HG03060 (cell line): ENCODE measurements around the gene SMIM3.
"Not testable (repeated sequence)": the region's sequence is repeated elsewhere in the genome, so short reads cannot be mapped to it uniquely, and the experiment has no call there.

Experiments used
- ATAC-seq: cut with Tn5 transposase; IDR thresholded peaks from one replicate; pipeline ENCODE4 v1.9.1; 2021; ENCODE audit warnings: low read depth, moderate number of reproducible peaks; ENCODE audit not compliant: unreplicated experiment

Gene SMIM3, protein sequence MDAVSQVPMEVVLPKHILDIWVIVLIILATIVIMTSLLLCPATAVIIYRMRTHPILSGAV

DNA sequence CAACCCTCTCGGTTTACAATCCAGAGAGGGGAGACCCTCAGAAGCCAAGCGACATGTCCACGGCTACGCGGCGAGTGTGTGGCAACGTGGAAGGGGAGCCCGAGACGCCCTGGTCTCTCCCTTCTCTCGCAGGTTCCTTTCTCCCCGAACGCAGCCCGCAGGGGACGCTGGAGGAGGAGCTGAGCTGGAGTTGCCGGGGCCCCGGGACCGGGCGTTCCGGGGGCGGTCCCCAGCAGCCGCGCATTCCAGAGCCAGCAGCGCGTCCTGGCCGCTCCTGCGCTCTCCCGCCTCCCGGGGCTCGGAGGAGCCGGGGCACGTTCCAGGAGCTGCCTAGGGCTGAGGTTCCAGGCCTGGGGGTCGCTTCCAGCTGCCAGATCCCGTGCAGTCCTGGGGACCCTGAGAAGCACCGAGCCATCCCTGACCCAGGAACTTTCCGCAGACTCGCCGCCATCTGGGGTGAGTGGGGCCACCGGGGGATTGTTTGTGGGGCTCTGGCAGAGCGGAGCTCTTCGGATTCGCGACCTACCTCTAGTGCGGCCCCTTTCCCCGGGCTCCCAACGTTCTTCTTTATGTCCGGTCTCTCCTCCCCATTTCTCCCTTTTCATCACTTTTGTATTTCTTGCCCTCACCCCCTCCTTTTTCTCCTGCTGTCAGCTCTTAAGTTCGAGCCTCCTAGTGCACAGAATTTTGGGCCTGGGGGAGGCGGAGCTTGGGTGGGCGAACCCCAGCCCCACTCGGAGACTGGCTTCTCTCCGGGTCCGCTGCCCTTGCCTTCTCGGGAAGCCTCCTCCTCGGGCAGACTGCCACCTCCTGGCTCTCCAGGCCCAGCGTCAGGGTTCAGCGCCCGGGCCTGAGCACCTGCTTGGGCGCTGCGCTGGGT, at the start of gene SMIM3:
SMIM3 (plus strand) TSS at position 241 of the 880 bp plus-strand sequence. CDS start 16,684 bp downstream, outside the sequence.
- no peak for ATAC-seq

DNA sequence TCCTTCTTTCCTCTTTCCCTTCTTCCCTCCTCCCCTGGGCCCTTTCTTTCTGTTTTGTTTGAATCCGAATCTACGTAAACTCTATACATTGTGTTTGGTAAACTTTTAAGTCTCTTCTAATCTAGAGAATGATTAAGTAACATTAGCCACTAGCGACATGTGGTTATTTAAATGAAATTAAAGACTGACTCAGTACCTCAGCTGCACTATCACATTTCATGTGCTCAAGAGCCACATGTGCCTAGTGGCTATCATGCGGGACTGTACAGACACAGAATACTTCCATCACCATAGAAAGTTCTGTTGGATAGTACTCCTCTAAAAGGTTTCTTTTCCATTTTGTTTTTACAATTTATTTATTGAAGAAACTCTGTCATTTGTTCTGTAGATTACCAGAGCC, 48.7 kb upstream of the SMIM3 start:
- no peak for ATAC-seq

DNA sequence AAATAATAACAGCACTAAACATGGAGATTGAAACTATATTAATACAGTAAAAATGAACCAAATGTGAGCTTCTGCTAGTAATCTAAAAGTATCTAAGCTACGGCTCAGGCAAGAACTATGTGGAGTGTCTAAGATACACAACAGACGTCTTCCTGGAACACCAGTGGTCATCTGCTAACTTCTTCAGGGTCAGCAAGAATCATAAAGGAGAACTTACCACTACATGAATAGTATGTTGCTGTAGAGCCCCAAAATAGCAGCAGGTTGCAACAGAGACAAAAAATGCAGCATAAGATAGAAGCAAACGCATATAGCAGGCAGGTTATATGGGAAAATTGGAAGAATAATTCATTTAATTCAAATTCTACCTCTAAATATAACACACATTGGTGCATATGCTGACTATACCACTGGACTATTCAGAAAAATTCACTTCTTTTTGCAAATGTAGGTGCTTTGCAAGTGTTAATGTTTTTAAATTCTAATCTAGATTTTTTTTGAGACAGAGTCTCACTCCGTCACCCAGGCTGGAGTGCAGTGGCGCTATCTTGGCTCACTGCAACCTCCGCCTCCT, 46.8 kb upstream of the SMIM3 start:
- no peak for ATAC-seq

DNA sequence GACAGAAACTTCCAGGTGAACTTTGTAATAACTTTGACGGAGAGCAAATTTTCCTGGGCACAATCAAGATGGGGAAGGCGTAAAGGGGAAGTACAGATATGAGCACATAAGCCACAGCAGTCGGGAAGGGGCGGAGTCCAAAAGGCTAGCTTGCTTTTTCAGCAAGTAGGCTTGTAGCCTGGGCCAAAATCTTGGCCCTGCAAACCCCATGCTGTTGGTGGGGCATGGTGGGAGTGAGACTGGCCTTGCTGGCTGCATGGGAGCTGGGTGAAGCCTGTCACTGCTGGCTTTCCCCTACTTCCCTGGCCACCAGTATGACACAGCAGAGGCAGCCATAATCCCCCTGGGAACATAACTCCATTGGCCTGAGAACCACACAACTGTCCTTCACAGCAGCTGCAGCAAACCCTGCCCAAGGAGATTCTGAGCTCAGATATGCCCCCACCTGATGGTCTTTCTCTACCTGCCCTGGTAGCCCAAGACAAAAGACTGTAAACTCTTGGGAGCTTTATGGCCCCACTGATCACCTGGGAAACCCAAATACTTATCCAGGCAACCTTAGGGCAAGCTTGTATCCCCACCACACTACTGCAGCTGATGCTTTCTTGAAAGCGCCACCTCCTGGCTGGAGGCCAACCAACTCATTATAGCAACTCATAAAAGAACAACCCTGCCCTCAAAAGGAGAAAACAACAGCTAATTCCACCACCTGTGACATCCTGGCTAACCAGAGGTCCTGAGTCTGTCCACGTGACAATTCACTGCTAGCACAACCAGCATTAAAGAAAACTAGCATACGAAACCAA, 43.8 kb upstream of the SMIM3 start:
- peak; percentile 77 for ATAC-seq

DNA sequence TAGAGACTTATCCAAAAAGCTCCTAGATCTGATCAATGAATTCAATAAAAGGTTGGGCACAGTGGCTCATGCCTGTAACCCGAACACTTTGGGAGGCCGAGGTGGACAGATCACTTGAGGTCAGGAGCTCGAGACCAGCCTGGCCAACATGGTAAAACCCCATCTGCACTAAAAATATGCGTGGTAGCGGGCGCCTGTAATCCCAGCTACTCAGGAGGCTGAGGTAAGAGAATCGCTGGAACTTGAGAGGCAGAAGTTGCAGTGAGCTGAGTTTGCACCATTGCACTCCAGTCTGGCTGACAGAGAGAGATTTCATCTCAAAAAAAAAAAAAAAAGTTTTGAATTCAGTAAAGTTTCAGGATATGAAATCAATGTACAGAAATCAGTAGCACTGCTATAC, 39.7 kb upstream of the SMIM3 start:
- ATAC-seq = no peak

DNA sequence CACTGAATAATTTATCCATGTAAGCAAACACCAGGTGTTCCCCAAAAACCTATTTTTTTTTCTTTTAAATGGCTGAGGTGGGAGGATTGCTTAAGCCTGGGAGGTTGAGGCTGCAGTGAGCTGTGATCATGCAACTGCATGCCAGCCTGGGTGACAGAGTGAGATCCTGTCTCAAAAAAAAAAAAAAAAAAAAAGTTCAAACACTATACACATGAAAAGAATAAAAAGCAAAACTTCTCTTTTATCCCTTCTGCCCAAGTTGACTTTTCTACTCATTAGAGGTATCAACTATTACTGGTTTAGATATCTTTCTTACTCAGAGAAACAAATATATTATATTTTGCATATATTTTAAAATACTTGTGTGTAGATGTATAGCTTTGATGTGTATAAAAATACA, 37.6 kb upstream of the SMIM3 start:
- ATAC-seq = no peak

DNA sequence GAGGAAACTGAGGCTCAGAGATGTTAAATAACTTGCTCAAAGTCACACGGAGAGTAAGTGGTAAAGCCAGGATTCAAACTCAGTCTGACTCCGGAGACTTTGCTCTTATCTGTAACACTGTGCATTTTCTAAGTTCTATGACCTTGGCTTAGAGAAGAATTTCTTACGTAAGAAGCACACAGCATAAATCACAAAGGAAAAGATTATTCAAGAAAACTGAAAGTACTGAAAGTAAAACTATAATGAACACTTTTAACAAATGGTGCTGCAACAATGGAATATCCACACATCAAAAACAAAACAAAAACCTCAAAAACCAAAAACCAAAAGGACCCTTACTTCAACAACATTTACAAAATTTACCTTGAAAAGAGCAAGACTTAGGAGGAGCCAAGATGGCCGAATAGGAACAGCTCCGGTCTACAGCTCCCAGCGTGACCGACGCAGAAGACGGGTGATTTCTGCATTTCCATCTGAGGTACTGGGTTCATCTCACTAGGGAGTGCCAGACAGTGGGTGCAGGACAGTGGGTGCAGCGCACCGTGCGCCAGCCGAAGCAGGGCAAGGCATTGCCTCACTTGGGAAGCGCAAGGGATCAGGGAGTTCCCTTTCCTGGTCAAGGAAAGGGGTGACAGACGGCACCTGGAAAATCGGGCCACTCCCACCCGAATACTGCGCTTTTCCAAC, 36.0 kb upstream of the SMIM3 start:
- ATAC-seq = not testable (repeated sequence)

DNA sequence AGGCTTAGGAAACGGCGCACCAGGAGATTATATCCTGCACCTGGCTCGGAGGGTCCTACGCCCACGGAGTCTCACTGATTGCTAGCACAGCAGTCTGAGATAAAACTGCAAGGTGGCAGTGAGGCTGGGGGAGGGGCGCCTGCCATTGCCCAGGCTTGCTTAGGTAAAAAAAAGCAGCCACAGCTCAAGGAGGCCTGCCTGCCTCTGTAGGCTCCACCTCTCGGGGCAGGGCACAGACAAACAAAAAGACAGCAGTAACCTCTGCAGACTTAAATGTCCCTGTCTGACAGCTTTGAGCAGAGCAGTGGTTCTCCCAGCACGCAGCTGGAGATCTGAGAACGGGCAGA, 35.4 kb upstream of the SMIM3 start:
- ATAC-seq = not testable (repeated sequence)

DNA sequence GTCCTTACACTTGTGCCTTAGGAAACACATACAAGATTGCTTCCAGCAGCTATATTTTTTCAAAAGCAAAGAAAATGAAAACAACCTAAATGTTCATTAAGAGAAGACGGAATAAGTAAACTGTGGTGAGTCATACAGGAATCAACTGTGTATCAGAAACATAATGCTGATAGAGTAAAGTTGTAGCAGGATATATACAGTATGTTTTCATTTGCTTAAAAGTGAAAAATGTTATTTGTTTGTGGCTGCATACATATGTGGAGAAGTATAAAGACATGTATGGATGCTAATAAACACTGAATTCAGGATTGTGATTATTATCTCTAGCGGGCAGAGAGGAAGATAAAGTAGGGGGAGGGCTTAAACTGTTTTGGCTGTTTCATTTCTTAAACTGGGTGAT, 28.1 kb upstream of the SMIM3 start:
- ATAC-seq = no peak

DNA sequence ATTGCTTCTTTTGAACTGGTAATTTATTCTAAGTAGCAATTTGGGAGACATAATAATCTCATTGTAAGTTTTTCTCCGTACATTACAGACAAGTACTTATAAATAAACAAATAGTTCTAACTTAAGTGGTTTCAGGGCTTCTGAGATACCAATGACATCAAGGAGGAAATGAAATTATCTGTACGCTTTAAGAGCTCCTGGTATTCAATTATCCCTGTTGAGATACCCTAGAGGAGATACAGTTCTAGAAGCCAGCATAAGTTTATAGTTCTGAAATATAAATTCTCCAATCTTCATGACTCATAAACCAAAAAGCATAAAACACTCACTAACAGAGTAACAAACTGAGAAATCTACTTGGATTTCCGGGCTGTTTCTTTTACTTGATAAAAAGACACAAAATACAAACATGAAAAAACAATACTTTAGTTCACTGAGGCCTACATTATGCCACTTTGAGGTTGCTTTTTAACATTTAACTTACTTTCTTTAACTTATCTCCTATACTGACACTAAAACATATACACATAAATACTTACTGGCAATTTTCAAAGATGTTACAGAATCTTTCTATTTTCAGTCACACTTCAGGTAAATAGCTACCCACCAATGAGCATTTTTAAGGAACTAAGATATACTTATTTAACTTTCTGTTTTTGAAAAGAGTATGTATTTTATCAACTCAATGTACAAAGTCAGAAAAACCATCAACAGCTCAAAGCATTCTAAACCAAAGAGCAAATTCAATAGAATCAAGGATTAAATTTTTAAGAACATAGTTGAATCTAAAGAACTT, 27.3 kb upstream of the SMIM3 start:
- ATAC-seq = no peak

DNA sequence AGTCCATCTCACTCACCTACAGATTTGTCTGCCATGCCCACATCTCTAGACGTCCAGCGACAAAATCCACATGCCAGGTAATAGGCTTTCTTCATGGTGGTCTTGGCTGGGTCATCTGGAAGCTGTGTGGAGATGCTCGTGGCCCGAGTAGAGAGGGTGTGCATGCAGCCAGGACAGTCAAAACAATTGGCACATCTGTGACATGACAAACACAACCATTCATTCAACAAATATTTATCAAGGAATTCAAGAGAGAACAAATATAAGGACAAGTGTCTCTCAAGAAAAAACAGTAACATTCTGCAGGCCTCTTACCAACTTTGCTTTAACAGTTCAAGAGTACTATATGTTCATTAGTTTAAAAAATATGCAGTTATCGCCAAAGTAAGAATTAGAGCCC, 25.1 kb upstream of the SMIM3 start:
- ATAC-seq = no peak

DNA sequence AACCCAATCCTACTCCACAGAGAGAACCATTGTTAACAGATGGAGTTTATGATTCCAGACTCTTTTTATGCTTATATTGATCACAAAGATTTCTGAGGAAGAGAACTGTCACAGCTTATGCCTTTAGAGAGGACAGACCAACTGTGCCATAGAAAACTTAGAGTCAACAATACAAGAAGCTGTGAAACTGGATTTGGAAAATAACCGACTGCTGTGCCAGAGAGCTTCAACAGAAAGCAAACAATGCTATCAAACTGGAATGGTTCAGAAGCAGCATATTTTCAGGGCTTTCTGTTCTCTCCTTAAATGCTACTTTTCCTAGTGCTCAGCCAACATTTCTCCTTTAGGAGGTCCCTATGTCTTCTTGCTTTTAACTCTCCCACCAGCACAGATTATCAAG, 24.7 kb upstream of the SMIM3 start:
- ATAC-seq = no peak

DNA sequence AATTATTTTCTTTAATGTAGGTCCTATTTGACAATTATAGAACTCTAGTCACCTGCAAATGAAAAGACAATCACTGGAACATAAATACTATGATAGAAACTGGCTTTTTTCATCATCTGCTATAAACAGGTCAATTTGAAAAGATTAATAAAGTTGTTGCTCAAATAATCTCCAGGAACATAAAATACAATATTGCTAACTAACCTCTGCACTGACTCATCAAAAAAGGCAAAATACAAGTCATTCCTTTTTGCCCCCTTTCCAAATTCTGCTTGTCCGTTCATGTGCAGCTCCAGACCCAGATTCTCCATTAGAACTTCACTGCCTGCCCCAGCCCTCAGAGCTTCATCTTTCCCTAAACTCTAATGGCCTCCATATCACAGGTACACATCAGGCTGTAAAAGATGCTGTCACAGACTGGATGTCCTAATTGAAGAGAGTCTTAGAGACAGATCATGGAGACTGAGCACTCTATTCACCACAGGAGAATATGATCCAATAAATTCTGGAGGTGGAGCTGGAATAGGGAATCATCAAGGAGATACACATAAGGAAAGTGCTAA, 21.4 kb upstream of the SMIM3 start:
- no peak for ATAC-seq

DNA sequence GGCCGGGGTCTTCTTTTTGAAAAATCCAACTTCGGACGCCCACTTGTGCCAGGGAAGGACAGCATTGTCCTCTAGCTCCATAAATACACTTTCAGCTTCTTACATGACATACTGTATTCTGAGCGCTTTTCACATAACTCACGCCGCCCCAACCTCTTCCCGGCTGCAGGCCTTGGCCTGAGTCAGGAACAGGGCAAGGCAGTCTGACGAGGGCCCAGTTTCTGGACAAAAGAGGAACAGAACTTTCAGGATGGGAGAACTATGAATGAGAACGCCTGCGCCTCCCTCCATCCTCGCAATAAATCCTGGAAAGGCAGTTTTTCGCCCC, 20.4 kb upstream of the SMIM3 start:
- ATAC-seq = peak; percentile 1

DNA sequence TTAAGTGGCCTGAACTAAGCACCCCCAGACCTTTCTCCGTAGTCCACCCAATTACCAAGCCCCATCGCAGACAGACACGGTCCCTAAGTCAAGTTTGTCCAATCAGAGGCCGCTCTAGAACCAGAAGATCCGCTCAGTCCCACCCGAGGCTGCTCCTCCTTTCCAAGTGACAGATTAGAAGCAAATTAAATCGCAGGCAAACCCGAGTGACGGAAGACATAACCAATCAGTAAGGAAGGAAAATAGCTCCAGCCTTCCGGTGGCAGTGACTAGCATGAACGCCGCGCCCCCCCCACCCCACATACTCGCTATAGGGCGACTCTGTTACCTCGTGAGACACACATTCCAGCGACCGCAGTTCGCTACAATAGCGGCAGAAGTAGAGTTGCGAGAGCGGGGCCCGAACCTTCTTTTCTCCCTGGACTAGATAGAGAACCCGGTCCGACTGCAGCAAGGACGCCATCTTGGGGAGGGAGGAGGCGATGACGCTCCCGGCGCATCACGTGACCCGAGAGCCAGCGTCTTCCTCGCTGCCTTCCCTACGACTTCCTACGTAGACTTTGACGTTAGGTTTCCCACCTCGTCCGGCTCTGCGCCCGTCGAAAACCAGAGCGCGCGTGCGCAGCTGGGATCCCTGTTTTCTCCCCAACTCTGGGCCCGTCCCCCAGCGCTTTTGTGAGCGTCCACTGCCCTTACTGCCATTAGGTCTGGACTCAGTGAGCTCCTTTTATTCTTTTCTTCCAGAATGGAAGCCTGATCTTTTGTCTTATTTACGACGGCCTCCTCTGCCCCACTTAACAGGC, 19.8 kb upstream of the SMIM3 start, which contains the start of gene DCTN4:
DCTN4 (minus strand) TSS at position 487 of the 803 bp plus-strand sequence; CDS start at position 463, 24 bp downstream.
- peak; percentile 88 for ATAC-seq

DNA sequence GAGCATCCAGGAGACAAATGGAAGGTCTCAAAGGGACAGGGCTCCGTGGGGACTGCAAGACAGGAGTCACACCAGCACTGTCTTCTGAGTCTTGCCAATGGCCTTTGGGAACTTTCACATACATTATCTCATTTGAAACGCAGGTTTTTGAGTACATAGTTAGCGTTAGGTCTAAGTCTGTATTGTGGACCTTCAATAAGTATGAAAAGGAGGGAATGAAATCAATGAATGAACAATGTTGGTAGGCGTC, 19.3 kb upstream of the SMIM3 start:
- no peak for ATAC-seq

DNA sequence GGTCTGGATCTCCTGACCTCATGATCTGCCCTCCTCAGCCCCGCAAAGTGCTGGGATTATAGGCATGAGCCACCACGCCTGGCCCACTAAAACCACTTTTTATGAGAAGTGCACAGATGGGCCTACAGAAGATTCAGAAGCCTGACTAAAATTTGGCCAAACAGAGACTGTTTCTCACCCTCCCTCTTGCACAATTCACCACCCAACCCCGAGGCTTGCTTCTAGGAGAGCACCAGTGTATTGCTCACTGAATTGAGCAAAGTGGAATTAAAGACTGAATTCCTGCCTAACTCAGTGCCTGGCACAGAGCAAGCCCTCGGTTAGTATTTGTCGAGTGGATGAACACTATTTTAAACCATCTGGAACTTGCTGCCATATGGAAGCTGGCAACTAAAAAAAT, 16.3 kb upstream of the SMIM3 start:
- no peak for ATAC-seq

DNA sequence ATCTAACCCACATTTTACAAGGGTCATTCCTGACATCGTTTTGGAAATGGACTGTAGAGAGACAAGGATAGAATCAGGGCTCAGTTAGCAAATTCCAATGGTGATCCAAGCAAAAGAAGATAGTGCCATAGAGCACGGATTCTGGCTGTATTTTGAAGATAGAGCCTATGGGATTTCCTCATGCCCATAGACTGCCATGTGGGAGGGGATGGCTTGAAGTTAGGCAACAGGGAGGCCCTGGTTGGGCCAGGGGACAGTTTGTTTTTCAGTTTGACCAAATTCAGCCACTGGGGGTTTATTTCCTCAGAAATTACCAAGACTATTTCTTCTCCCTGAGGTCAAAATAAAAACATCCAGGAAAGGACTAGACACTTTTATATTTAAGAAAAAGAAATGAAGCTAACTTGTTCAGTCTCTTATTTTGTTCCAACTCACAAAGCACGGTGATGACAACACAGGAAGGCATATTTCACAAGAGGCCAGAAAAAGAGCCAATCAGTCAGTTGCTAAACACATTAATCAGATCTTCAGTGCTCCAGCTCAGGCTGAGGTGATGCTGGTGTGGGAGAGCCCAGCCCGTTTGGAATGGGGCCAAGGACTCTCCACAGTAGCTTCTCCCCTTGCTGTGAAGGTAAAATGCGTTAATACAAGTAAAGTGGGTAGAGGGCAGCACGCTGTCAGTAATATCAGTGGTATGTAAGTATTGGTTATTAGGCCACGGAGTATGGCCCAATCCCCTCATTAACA, 15.4 kb upstream of the SMIM3 start:
- ATAC-seq = no peak
